ENCODE data around the gene LPCAT2.
"Not testable (repeated sequence)": the region's sequence is repeated elsewhere in the genome, so short reads cannot be mapped to it uniquely, and the experiment has no call there.

LPCAT2 gene

GRCh38 chr16:55615670-55616069 lies 106.8 kb downstream of the LPCAT2 start:
- not testable (repeated sequence) for DNase-seq

- DNase-seq = no peak
Observed at GRCh38 chr16:55621771-55622170, 112.9 kb downstream of the LPCAT2 start.

- no peak for DNase-seq
Observed at GRCh38 chr16:55622272-55622671, 113.4 kb downstream of the LPCAT2 start.

GRCh38 chr16:55622930-55623561 lies 114.2 kb downstream of the LPCAT2 start:
- DNase-seq = no peak

- DNase-seq = no peak
Observed at GRCh38 chr16:55623640-55624039, 114.8 kb downstream of the LPCAT2 start.

GRCh38 chr16:55624696-55625095 lies 115.8 kb downstream of the LPCAT2 start:
- DNase-seq = no peak

GRCh38 chr16:55625843-55626242 lies 117.0 kb downstream of the LPCAT2 start:
- no peak for DNase-seq

- no peak for DNase-seq
Observed at GRCh38 chr16:55628306-55628968, 119.6 kb downstream of the LPCAT2 start.

GRCh38 chr16:55630774-55631173 lies 121.9 kb downstream of the LPCAT2 start:
- no peak for DNase-seq

- no peak for DNase-seq
Observed at GRCh38 chr16:55632259-55632658, 123.4 kb downstream of the LPCAT2 start.

GRCh38 chr16:55634193-55634592 lies 125.3 kb downstream of the LPCAT2 start:
- DNase-seq = no peak
